NB4 (cell line): ENCODE data around the gene PLEKHS1.

Experiments
- POLR2A ChIP-seq: IDR thresholded peaks from 2 replicates; pipeline ENCODE4 v1.6.1; 2011; ENCODE audit warnings: mild to moderate bottlenecking; ENCODE audit not compliant: insufficient read length; ENCODE audit errors: extremely low read depth
- TF ChIP-seq, protein P1 (sequence below): IDR thresholded peaks from one replicate; pipeline ENCODE4 v1.5.1; 2012; ENCODE audit warnings: low read depth, low read length

DNA sequence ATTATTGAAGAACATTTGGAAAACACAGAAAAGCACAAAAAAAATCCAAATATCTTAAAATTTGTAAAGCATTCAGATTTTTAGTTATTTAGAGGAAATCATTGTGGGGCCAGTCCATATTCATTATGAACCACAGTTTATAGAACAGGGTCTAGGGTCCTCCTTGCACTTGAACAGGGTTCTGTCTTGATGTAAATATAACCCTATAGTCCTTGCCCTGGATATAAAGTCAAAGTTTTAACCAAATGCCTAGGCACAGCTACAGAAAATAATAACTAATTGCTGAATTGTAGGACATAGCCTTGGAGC is 46.2 kb upstream of the PLEKHS1 start:
- TF ChIP-seq, protein P1, sequence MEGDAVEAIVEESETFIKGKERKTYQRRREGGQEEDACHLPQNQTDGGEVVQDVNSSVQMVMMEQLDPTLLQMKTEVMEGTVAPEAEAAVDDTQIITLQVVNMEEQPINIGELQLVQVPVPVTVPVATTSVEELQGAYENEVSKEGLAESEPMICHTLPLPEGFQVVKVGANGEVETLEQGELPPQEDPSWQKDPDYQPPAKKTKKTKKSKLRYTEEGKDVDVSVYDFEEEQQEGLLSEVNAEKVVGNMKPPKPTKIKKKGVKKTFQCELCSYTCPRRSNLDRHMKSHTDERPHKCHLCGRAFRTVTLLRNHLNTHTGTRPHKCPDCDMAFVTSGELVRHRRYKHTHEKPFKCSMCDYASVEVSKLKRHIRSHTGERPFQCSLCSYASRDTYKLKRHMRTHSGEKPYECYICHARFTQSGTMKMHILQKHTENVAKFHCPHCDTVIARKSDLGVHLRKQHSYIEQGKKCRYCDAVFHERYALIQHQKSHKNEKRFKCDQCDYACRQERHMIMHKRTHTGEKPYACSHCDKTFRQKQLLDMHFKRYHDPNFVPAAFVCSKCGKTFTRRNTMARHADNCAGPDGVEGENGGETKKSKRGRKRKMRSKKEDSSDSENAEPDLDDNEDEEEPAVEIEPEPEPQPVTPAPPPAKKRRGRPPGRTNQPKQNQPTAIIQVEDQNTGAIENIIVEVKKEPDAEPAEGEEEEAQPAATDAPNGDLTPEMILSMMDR, result no peak
- no peak for TF ChIP-seq POLR2A
